ENCODE data around the gene ZNF296. TPM values are rescaled to one million over a fixed set of nuclear protein-coding genes. Genes with fewer than 3 reads are reported as not detected.

ZNF296 gene
- total RNA-seq, 6 donors from 2014 or later, result 1.5 to 7.3 (median 2.4) TPM

GRCh38 chr19:45079063-45079910, 3.0 kb upstream of the ZNF296 start, which contains the start of gene GEMIN7:
Gene GEMIN7 (plus strand): TSS chr19:45079260. CDS start chr19:45090115, 10,855 bp downstream.
- H3K4me3 ChIP-seq, result peak within 1 kb of the TSS; percentile 65 to 97 (median 88)
- peaks cover 0 to 23% (median 8%) of the 10 kb centered on the region in 4 donors for H3K36me3 ChIP-seq
- 0% methylated on average over 57 to 61 of the region's 61 CpGs for WGBS, 2 donors
- H3K4me1 ChIP-seq, result peaks cover 29 to 54% (median 40%) of the 10 kb centered on the region in 4 donors
- peak in 3 of 4 donors; percentile 22 to 61 (median 25) for TF ChIP-seq POLR2A (IDR thresholded peaks at IDR 0.05)
- TF ChIP-seq EP300 (IDR thresholded peaks at IDR 0.05), result no peak
- peak; percentile 52 to 67 for TF ChIP-seq POLR2AphosphoS5 (IDR thresholded peaks at IDR 0.05)
- TF ChIP-seq, protein P1, sequence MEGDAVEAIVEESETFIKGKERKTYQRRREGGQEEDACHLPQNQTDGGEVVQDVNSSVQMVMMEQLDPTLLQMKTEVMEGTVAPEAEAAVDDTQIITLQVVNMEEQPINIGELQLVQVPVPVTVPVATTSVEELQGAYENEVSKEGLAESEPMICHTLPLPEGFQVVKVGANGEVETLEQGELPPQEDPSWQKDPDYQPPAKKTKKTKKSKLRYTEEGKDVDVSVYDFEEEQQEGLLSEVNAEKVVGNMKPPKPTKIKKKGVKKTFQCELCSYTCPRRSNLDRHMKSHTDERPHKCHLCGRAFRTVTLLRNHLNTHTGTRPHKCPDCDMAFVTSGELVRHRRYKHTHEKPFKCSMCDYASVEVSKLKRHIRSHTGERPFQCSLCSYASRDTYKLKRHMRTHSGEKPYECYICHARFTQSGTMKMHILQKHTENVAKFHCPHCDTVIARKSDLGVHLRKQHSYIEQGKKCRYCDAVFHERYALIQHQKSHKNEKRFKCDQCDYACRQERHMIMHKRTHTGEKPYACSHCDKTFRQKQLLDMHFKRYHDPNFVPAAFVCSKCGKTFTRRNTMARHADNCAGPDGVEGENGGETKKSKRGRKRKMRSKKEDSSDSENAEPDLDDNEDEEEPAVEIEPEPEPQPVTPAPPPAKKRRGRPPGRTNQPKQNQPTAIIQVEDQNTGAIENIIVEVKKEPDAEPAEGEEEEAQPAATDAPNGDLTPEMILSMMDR (IDR thresholded peaks at IDR 0.05), result peak in 3 of 6 experiments; percentile 29 to 58 (median 46)
- H3K27ac ChIP-seq, result peak within 1 kb of the TSS; percentile 70 to 83 (median 77)
- DNase-seq (peak; percentile 82 to 96), ATAC-seq (ENCODE audit: low FRiP score in 2 of 2) (peak; percentile 81 to 91)
- H3K27me3 ChIP-seq, result no peaks in the 10 kb centered on the region
- H3K9me3 ChIP-seq, result no peaks in the 10 kb centered on the region

DNA sequence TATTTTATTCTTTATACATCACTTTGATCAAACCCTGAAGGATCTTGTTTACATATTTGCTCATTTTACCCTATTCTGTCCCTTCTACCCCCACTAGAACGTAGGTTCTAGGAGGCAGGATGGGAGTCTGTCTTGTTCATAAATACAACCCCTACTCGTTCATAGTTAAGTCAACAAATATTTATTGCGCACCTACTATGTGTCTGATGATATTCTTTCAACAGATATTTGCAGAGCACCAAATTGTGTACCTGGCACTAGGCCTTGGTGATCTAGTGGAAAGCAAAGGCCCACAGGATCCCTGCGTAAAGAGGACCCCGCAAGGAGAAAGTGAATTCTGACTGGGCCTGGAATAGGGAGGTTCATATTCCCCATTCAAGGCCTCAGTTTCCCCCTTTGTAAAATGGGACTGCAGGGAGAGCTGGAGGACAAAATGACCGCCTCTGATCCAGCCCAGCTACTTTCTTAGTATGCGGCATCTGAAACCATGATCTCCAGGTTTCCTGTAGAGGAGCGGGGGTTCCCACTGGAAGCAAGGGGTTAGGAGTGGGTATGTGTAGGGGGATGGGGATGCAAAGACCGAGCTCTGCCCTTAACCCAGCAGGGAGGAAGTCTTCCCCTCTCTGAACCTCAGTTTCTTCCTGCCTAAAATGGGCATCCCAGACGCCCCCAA, 2.2 kb upstream of the ZNF296 start:
- WGBS, 2 donors, result 64% methylated on average over 9 to 10 of the region's 10 CpGs
- H3K27ac ChIP-seq, result peak overlapping the region; percentile 70 to 83 (median 77)

GRCh38 chr19:45076851-45077730, 813 bp upstream of the ZNF296 start:
- Histone ChIP-seq H3K36me3 (peaks cover 0 to 13% (median 8%) of the 10 kb centered on the region in 4 donors), H3K4me1 (peaks cover 29 to 58% (median 44%) of the 10 kb centered on the region in 4 donors), H3K27ac (peak overlapping the region; percentile 57 to 87 (median 82)), H3K9me3 (no peaks in the 10 kb centered on the region), H3K27me3 (no peaks in the 10 kb centered on the region), H3K4me3 (peak overlapping the region in 2 of 4 donors; percentile 62 to 63)
- WGBS, 2 donors, result 69 to 80% methylated on average over 15 of the region's 15 CpGs
- TF ChIP-seq, protein P1 (IDR thresholded peaks at IDR 0.05), result no peak
- TF ChIP-seq POLR2A (IDR thresholded peaks at IDR 0.05) (no peak), EP300 (IDR thresholded peaks at IDR 0.05) (no peak), POLR2AphosphoS5 (IDR thresholded peaks at IDR 0.05) (no peak)
- ATAC-seq (ENCODE audit: low FRiP score in 2 of 2), result no peak
- no peak for DNase-seq

More for the DNA sequence above, 2.2 kb upstream of the ZNF296 start:
- Histone ChIP-seq H3K36me3 (peaks cover 0 to 23% (median 8%) of the 10 kb centered on the region in 4 donors), H3K4me1 (peaks cover 29 to 54% (median 40%) of the 10 kb centered on the region in 4 donors), H3K4me3 (peak overlapping the region; percentile 65 to 97 (median 88)), H3K9me3 (no peaks in the 10 kb centered on the region), H3K27me3 (no peaks in the 10 kb centered on the region)
- ATAC-seq (ENCODE audit: low FRiP score in 2 of 2) (no peak), DNase-seq (no peak)
- TF ChIP-seq EP300 (IDR thresholded peaks at IDR 0.05), result no peak
- no peak for TF ChIP-seq POLR2A (IDR thresholded peaks at IDR 0.05)
- TF ChIP-seq, protein P1 (IDR thresholded peaks at IDR 0.05), result no peak
- TF ChIP-seq POLR2AphosphoS5 (IDR thresholded peaks at IDR 0.05), result no peak

DNA sequence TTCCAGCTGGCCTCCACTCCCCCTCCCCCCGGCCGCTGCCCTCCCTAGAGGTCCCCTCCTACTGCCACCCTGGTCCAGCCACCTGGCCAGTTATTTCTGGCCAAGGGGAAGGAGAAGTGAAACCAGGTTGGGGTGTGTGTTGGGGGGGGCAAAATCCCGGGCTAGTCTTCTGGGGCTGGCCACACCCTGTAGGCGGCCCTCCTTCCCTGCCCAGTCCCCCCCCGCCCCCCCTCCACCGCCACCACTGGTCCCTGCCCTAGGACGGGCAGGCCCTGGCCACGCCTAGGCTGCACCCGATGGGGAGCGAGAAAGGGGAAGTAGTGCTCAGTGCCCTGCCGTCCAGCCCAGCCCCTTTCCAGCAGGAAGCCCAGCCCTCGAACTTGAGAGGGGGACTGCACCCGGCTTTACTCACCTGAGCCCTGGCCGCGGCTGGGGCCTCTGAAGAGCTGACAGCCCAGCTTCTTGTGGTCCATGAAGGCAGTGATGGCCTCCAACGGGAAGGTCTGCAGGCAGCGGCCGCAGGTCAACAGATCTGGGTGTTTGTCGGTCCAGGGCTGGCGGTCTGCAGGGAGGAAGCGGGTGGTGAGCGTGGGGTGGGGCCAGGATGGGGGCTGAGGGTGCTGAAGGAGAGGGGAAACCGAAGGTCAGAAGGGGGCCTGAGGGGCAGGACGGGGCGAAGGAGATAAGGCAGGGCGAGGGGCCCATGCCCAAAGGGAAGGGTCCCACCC, 813 bp downstream of the ZNF296 start:
- Histone ChIP-seq H3K36me3 (peaks cover 3 to 21% (median 18%) of the 10 kb centered on the region in 4 donors), H3K27ac (peak overlapping the region; percentile 77 to 87 (median 82)), H3K27me3 (no peaks in the 10 kb centered on the region), H3K9me3 (no peaks in the 10 kb centered on the region), H3K4me1 (peaks cover 27 to 56% (median 44%) of the 10 kb centered on the region in 4 donors), H3K4me3 (peak overlapping the region; percentile 26 to 79 (median 62))
- ATAC-seq (ENCODE audit: low FRiP score in 2 of 2), result peak; percentile 80 to 91
- DNase-seq, result peak; percentile 91 to 97
- peak in 1 of 4 donors; percentile 62 for TF ChIP-seq POLR2A (IDR thresholded peaks at IDR 0.05)
- TF ChIP-seq EP300 (IDR thresholded peaks at IDR 0.05), result no peak
- peak in 1 of 2 donors; percentile 34 for TF ChIP-seq POLR2AphosphoS5 (IDR thresholded peaks at IDR 0.05)
- whole genome bisulfite sequencing, 2 donors, result 6 to 12% methylated on average over 15 of the region's 26 CpGs

All from upper lobe of left lung (tissue), 6 donors.